Measurements from ENCODE around the gene CHCT1.

The CHCT1 gene

GRCh38 chr17:60443713-60444112 lies 21.4 kb downstream of the CHCT1 start:
- no peak for DNase-seq

GRCh38 chr17:60445144-60445543 lies 22.9 kb downstream of the CHCT1 start:
- no peak for DNase-seq

- no peak for DNase-seq
These were observed 25.1 kb downstream of the CHCT1 start for GRCh38 chr17:60447375-60447774.

DNA sequence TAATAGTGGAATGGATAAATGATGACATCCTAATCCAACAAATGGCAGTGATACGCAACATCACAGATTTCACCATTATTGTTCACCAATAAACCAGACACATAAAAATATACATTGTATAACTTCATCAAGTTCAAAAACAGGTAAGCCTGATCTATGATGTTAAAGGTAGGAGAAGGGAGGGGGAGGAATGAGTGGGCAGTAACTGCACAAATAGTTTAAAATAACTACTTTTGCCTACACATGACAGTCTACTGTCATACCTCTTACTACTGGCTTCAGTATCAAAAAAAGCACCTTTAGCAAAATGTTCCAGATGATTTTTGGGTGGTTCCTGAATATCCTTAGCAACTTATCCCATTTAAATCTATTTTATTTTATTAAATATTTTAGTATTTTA lies 28.8 kb downstream of the CHCT1 start:
- DNase-seq, result no peak

- DNase-seq, result no peak
These were observed 29.7 kb downstream of the CHCT1 start for GRCh38 chr17:60451965-60452364.

- DNase-seq, result no peak
These were observed 33.1 kb downstream of the CHCT1 start for GRCh38 chr17:60455378-60455777.

DNA sequence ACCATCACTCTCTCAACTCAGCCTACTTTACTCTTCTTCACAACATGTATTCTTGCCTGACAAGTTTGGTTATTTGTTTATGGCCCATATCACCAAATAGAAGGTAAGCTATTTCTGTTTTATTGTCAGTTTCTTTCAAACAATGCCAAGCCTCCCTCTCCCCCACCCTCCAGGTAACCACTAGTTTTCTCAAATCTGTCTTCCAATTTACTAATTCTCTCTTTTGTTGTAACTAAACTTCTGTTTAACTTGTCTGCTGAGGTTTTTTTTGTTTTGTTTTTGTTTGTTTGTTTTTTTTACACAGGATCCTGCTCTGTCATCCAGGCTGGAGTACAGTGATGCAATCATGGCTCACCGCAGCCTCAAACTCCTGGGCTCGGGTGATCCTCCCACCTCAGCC lies 34.9 kb downstream of the CHCT1 start:
- DNase-seq, result no peak

- DNase-seq, result no peak
These were observed 39.3 kb downstream of the CHCT1 start for GRCh38 chr17:60461584-60461983.

DNA sequence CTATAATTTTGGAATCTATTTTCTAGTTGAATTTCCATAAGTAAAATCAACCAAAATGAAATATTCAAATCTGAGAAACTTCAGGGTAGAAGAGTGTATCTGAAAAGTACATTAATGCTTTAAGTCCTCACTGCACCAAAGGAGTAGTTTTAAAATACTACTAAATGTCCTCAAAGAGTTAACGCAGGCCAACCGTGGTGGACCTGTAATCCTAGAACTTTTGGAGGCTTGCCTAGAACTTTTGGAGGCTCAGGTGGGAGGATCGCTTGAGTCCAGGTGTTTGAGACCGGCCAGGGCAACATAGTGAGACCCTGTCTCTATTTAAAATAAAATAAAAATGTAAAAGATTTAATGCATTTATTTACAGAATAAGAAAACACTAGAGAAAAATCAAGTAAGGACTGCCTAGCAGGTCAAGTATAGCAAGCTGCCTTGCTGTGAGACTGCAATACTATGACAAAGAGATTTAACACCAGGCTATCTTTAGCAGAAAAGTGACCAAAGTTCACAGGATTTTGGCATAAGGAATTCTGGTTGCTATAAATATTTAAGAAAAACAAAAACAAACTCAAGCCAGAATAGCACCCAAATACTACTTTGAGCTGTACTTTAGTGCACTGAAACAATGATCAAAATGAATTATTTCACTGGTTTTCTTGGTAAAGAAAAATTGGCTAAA lies 41.0 kb downstream of the CHCT1 start:
- no peak for DNase-seq

- DNase-seq, result no peak
These were observed 42.1 kb downstream of the CHCT1 start for GRCh38 chr17:60464343-60464742.

- no peak for DNase-seq
These were observed 46.1 kb downstream of the CHCT1 start for GRCh38 chr17:60468371-60468770.

GRCh38 chr17:60471451-60471850 lies 49.2 kb downstream of the CHCT1 start:
- no peak for DNase-seq

- no peak for DNase-seq
These were observed 50.2 kb downstream of the CHCT1 start for GRCh38 chr17:60472449-60472848.

DNA sequence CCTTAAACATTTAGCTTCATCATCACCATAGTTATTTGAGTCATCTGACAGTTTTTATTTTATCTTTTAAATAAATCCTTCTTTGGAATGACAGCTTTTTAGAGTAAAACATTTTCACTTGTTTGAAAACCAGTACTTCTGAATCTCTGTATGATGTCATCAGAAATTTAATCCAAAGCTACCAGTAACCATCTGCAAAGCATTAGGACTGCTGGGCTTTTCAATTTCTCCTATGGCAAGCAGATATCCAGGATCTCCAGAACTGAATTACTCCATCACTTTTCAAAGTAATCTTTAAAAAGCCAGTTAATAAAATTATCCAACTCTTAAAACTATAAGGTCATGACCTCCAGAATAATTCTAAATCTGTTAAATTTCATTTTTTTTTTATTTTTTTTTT lies 51.5 kb downstream of the CHCT1 start:
- DNase-seq, result no peak
